ENCODE measurements around the gene TBCA. TPM values are rescaled to one million over a fixed set of nuclear protein-coding genes. Genes with fewer than 3 reads are reported as not detected.

The TBCA gene
- total and polyA plus RNA-seq, 2 donors (not counting 3 experiments of a cell fraction or from before 2014, with no cell fraction given) = 48.2 to 206 TPM

DNA sequence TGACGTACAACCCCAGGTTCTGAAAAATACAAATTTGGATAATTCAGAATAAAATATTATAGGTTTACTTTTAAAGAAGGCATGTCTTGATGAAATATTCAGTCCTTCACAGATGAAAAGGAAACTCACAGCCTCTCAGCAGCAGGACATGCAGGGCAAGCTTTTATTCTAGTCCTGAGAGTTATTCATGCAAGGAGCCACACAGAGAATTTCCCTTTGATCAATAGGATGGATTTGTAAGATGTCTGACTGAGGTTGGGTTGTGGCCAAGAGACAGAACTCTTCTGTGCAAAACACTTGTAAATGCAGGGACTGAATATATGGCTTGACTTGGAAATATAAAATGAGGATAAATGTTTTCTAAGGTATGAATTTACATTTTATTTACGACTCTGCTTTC is 48.8 kb upstream of the TBCA start:
- no peak for FAIRE-seq
- intact Hi-C loops (cut with micrococcal nuclease) = no loop called here
- no peaks in the 10 kb centered on the region for H3K36me3 ChIP-seq (ENCODE audit: control insufficient read depth in 2 of 2, extremely low read depth in 1 of 2, insufficient read depth in 2 of 2, low read length in 2 of 2)
- H3K27ac ChIP-seq (ENCODE audit: insufficient read depth, low read depth, low read length) = no peak overlapping the region
- H3K4me3 ChIP-seq (replicated peaks in 1 of 3; ENCODE audit: insufficient read depth in 1 of 3, low read depth in 1 of 3, low read length in 3 of 3) = no peak overlapping the region
- no peak overlapping the region for H3K9ac ChIP-seq (replicated peaks; ENCODE audit: extremely low read depth, insufficient read depth, low read length)
- no peaks in the 10 kb centered on the region for H3K9me1 ChIP-seq (replicated peaks; ENCODE audit: control insufficient read depth, extremely low read depth, insufficient read depth, low read length)
- H3K79me2 ChIP-seq (ENCODE audit: control insufficient read depth, insufficient read depth, low read length) = no peaks in the 10 kb centered on the region
- no peaks in the 10 kb centered on the region for H3K4me1 ChIP-seq (ENCODE audit: control insufficient read depth, extremely low read depth, insufficient read depth, low read length)
- TF ChIP-seq EZH2 (IDR thresholded peaks at IDR 0.05; ENCODE audit: borderline replicate concordance, low read depth, low read length, severe bottlenecking) = no peak
- no peak for TF ChIP-seq JUN (IDR thresholded peaks at IDR 0.05; ENCODE audit: borderline replicate concordance, insufficient read depth, insufficient read length, low read depth)
- TF ChIP-seq POLR2AphosphoS5 (IDR thresholded peaks at IDR 0.05; ENCODE audit: insufficient read depth, low read depth, low read length) = no peak
- TF ChIP-seq, protein P1, sequence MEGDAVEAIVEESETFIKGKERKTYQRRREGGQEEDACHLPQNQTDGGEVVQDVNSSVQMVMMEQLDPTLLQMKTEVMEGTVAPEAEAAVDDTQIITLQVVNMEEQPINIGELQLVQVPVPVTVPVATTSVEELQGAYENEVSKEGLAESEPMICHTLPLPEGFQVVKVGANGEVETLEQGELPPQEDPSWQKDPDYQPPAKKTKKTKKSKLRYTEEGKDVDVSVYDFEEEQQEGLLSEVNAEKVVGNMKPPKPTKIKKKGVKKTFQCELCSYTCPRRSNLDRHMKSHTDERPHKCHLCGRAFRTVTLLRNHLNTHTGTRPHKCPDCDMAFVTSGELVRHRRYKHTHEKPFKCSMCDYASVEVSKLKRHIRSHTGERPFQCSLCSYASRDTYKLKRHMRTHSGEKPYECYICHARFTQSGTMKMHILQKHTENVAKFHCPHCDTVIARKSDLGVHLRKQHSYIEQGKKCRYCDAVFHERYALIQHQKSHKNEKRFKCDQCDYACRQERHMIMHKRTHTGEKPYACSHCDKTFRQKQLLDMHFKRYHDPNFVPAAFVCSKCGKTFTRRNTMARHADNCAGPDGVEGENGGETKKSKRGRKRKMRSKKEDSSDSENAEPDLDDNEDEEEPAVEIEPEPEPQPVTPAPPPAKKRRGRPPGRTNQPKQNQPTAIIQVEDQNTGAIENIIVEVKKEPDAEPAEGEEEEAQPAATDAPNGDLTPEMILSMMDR (IDR thresholded peaks at IDR 0.05; ENCODE audit: extremely low read depth in 1 of 2, insufficient read depth in 1 of 2, low read depth in 1 of 2, low read length in 2 of 2) = no peak
- no peak for TF ChIP-seq POLR2A (IDR thresholded peaks at IDR 0.05; ENCODE audit: low read depth, low read length)
- no peak for TF ChIP-seq FOS (IDR thresholded peaks at IDR 0.05; ENCODE audit: borderline replicate concordance, insufficient read depth, low read length)
- TF ChIP-seq, protein P2, sequence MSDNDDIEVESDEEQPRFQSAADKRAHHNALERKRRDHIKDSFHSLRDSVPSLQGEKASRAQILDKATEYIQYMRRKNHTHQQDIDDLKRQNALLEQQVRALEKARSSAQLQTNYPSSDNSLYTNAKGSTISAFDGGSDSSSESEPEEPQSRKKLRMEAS (IDR thresholded peaks at IDR 0.05; ENCODE audit: insufficient read depth, insufficient read length) = no peak
- no peak for TF ChIP-seq GATA2 (IDR thresholded peaks at IDR 0.05; ENCODE audit: insufficient read depth, insufficient read length, low read depth, low read length)
- no peak for TF ChIP-seq MYC (IDR thresholded peaks at IDR 0.05; ENCODE audit: low read depth, low read length)
- CTCF ChIA-PET = interaction anchor here (0.7 to 1.5 kb wide), 2 partner anchors 9 to 11 kb away, joined by 3 read pairs; no protein-coding TSS in a partner anchor
- BruUV-seq (replicated peaks) = no TSS peak
- no peak for DNase-seq (ENCODE audit: low read depth, low spot score)
- no peaks in the 10 kb centered on the region for H3K9me3 ChIP-seq (replicated peaks; ENCODE audit: control insufficient read depth, insufficient read depth, low read length)
- POLR2A ChIA-PET = no interaction called here
- H3K4me2 ChIP-seq (ENCODE audit: insufficient read depth, low read length) = no peak overlapping the region
- no peaks in the 10 kb centered on the region for H4K20me1 ChIP-seq (replicated peaks; ENCODE audit: control insufficient read depth, extremely low read depth, insufficient read depth, low read length)
- H3K27me3 ChIP-seq (ENCODE audit: control insufficient read depth in 2 of 2, insufficient read depth in 2 of 2, low read length in 2 of 2) = peaks cover 6 to 19% of the 10 kb centered on the region in 2 experiments
- H2AFZ ChIP-seq (ENCODE audit: low read depth, low read length) = no peak overlapping the region
- dilution Hi-C loops (cut with MboI; ENCODE audit: extremely low pct_ligation_motif_present, low sequenced_read_pairs) = no loop called here

Data from endothelial cell of umbilical vein (primary cell).